ENCODE measurements around the gene DNAI7.

Gene DNAI7

DNA sequence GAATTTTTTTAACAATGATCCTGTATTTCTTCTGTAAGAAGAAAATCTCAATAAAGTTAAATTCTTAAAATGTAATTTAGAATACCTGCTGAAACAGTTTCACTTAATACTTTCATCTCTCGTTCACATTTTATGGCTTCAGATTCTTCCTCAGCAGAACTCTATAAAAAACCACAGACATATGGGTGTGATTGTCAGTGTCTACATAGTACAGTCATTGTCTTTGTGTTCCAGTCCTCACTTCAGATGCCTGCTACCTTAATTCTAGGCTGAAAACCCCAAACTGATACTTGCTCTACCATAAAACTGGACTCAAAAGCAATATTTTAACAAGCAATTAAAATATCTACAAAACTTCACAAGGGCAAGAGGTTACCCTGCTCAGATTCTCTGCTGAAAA is 71.8 kb downstream of the DNAI7 start:
- TF ChIP-seq, protein P1, sequence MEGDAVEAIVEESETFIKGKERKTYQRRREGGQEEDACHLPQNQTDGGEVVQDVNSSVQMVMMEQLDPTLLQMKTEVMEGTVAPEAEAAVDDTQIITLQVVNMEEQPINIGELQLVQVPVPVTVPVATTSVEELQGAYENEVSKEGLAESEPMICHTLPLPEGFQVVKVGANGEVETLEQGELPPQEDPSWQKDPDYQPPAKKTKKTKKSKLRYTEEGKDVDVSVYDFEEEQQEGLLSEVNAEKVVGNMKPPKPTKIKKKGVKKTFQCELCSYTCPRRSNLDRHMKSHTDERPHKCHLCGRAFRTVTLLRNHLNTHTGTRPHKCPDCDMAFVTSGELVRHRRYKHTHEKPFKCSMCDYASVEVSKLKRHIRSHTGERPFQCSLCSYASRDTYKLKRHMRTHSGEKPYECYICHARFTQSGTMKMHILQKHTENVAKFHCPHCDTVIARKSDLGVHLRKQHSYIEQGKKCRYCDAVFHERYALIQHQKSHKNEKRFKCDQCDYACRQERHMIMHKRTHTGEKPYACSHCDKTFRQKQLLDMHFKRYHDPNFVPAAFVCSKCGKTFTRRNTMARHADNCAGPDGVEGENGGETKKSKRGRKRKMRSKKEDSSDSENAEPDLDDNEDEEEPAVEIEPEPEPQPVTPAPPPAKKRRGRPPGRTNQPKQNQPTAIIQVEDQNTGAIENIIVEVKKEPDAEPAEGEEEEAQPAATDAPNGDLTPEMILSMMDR (conservative IDR thresholded peaks at IDR 0.05; ENCODE audit: low read depth, low read length): no peak
- H3K4me3 ChIP-seq (ENCODE audit: low read length): no peak overlapping the region
- DNase-seq (ENCODE audit: low read depth): no peak

DNA sequence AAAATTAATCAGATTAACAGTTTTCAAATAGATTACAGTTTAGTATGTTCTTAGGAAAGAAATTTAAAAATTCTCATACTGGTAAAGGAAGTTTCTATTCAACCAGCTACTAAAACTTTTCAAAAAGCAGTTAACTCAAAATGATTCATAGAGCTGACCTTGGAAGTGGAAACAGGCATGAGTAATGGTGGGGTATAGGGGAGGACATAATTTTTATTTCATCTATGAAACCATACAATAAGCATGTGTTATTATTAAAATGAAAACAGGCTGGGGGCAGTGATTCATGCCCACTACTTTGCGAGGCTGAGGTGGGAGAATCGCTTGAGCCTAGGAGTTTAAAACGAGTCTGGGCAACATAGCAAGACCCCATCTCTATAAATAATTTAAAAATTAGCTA is 73.0 kb downstream of the DNAI7 start:
- H3K4me3 ChIP-seq (ENCODE audit: low read length): no peak overlapping the region
- TF ChIP-seq, protein P1 (conservative IDR thresholded peaks at IDR 0.05; ENCODE audit: low read depth, low read length): no peak
- DNase-seq (ENCODE audit: low read depth): no peak

DNA sequence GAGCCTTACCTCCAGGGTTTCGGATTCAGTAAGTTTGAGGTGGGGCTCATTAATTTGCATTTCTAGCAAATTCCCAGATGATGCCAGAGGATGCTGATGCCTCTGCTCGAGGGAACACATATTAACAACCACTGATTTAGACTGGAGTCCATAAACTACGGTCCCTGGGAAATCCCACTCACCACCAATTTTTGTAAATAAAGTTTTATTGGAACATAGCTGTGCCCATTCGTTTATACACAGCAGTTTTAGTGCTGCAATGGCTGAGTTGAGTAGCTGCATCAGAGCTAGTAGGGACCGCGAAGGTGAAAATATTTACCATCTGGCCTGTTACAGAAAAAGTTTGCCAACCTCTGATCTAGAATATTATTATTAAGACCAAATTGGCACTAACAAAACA is 73.8 kb downstream of the DNAI7 start:
- DNase-seq (ENCODE audit: low read depth): no peak
- TF ChIP-seq, protein P1 (conservative IDR thresholded peaks at IDR 0.05; ENCODE audit: low read depth, low read length): no peak
- H3K4me3 ChIP-seq (ENCODE audit: low read length): no peak overlapping the region

DNA sequence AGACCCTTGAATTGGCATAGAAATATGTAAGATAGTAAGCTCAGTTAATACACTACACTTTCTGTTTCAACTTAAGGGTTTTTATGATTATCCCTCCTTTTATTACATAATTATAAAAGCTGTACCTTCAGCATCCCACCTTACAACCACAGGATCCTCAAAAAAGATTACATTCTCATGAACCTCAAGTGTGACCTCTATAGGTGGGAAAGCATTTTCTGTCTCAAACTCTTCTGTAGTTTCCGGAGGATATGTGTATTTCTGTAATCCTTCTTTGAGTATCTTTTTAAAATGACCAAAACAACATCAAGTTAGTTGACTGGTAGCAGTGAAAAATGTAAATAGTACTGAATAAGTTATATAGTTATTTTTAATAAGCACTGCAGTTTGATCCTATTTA is 75.9 kb downstream of the DNAI7 start:
- no peak overlapping the region for H3K4me3 ChIP-seq (ENCODE audit: low read length)
- TF ChIP-seq, protein P1 (conservative IDR thresholded peaks at IDR 0.05; ENCODE audit: low read depth, low read length): peak; percentile 34
- no peak for DNase-seq (ENCODE audit: low read depth)

DNA sequence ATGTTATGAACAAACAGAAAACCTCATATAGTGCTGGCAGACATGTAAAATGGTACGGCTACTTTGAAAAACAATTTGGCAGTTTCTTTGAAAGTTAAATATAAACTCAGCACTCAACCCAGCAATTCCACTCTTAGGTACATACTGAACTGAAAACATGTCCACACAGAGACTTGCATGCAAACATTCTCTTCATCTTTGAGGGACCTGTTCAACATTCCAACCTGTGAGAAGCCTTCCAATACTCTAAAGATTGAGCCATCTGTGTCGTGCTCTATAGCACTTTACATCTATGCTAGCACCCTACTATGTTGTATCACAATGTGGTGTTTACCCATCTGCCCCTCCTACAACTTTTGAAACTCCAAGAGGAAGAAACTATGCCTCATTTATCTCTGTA is 79.3 kb downstream of the DNAI7 start:
- H3K4me3 ChIP-seq (ENCODE audit: low read length): no peak overlapping the region
- TF ChIP-seq, protein P1 (conservative IDR thresholded peaks at IDR 0.05; ENCODE audit: low read depth, low read length): no peak
- DNase-seq (ENCODE audit: low read depth): no peak

DNA sequence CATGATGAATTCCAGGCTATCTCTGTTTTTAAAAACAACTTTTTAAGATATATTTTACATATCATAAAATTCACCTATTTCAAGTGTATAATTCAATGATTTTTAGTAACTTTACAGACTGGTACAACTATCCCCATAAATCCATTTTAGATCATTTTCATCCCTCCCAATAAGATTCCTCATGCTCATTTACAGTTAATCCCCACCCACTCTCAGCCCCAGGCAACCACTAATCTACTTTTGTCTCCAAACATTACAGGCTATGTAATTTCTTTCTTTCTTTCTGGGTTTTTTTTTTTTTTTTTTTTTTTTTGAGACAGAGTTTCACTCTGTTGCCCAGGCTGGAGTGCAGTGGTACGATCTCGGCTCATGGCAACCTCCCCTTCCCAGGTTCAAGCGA is 81.3 kb downstream of the DNAI7 start:
- TF ChIP-seq, protein P1 (conservative IDR thresholded peaks at IDR 0.05; ENCODE audit: low read depth, low read length): no peak
- peak; percentile 54 for DNase-seq (ENCODE audit: low read depth)
- H3K4me3 ChIP-seq (ENCODE audit: low read length): no peak overlapping the region

DNA sequence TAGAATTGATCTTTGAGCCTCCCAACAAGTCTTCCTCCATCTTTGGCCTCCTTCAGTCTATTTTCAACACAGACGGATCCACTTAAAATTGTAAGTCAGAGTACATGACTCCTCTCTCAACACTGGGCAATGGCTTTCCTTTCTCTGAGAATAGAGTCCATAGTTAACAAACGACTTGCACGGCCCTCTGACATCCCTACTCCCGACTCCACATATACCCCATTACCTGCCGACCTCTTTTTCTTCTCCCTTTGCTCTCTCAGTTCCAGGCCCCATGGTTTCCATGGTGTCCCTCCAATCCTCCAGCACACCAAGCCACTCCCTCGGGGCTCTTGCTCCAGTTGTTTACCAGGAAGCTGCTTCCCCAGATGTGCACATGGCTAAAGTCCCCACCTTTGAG is 84.7 kb downstream of the DNAI7 start:
- H3K4me3 ChIP-seq (ENCODE audit: low read length): no peak overlapping the region
- TF ChIP-seq, protein P1 (conservative IDR thresholded peaks at IDR 0.05; ENCODE audit: low read depth, low read length): no peak
- DNase-seq (ENCODE audit: low read depth): no peak
